Measurements from ENCODE around the gene USP14. TPM values are rescaled to one million over a fixed set of nuclear protein-coding genes. Genes with fewer than 3 reads are reported as not detected.

The USP14 gene
- total RNA-seq, 1 donor from 2014 or later = 92.4 TPM

DNA sequence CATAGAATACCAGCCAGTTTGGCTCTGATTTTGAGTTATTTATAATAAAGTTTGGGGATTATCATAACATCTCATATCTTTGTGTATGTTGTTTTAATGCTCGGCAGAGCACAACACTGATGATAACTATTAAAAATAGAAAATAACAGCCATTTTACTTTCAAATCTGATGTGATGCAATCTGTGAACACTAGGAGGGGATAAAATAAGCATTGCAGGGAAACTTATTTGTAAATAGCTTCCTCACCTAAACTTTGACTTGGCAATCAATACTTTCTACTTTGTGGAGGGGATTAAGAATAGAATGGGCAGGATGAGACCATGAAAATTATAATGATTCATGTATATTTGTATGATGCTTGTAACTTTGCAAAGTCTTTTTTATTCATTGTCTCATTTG, 54.4 kb downstream of the USP14 start:
- TF ChIP-seq, protein P1, sequence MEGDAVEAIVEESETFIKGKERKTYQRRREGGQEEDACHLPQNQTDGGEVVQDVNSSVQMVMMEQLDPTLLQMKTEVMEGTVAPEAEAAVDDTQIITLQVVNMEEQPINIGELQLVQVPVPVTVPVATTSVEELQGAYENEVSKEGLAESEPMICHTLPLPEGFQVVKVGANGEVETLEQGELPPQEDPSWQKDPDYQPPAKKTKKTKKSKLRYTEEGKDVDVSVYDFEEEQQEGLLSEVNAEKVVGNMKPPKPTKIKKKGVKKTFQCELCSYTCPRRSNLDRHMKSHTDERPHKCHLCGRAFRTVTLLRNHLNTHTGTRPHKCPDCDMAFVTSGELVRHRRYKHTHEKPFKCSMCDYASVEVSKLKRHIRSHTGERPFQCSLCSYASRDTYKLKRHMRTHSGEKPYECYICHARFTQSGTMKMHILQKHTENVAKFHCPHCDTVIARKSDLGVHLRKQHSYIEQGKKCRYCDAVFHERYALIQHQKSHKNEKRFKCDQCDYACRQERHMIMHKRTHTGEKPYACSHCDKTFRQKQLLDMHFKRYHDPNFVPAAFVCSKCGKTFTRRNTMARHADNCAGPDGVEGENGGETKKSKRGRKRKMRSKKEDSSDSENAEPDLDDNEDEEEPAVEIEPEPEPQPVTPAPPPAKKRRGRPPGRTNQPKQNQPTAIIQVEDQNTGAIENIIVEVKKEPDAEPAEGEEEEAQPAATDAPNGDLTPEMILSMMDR (IDR thresholded peaks at IDR 0.05; ENCODE audit: partially characterized antibody, unreplicated experiment) = no peak
- Mint-ChIP-seq H3K36me3 (ENCODE audit: unreplicated experiment) (peaks cover 6% of the 10 kb centered on the region), H3K9me3 (ENCODE audit: unreplicated experiment) (peaks cover 4% of the 10 kb centered on the region), H3K27me3 (ENCODE audit: unreplicated experiment) (no peaks in the 10 kb centered on the region), H3K27ac (ENCODE audit: unreplicated experiment) (no peak overlapping the region), H3K4me1 (ENCODE audit: low read depth, unreplicated experiment) (no peaks in the 10 kb centered on the region), H3K4me3 (ENCODE audit: unreplicated experiment) (no peak overlapping the region)
- DNase-seq = no peak

DNA sequence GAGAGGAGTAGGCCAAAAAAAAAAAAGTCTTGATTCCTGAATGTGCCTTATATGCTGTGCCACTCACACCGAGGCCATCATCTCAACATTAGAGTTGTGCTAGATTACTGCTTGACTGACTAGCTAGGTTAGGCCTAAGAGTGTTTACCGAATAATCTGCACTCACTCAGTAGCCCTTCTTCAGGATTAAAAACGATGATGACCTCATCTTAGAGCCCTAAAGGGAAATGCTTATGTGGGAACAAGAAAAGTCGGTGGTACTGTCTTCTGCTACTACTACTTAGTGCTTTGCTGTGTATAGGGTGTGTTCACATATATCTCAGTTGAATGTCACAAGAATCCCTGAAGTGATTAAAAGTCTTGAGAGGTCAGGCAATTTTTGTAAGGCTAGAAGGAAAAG, 55.1 kb downstream of the USP14 start:
- peaks cover 12% of the 10 kb centered on the region for H3K36me3 Mint-ChIP-seq (ENCODE audit: unreplicated experiment)
- TF ChIP-seq, protein P1 (IDR thresholded peaks at IDR 0.05; ENCODE audit: partially characterized antibody, unreplicated experiment) = no peak
- no peak for DNase-seq
- peaks cover 7% of the 10 kb centered on the region for H3K9me3 Mint-ChIP-seq (ENCODE audit: unreplicated experiment)
- H3K4me1 Mint-ChIP-seq (ENCODE audit: low read depth, unreplicated experiment) = no peaks in the 10 kb centered on the region
- no peak overlapping the region for H3K4me3 Mint-ChIP-seq (ENCODE audit: unreplicated experiment)
- H3K27me3 Mint-ChIP-seq (ENCODE audit: unreplicated experiment) = no peaks in the 10 kb centered on the region
- no peak overlapping the region for H3K27ac Mint-ChIP-seq (ENCODE audit: unreplicated experiment)

DNA sequence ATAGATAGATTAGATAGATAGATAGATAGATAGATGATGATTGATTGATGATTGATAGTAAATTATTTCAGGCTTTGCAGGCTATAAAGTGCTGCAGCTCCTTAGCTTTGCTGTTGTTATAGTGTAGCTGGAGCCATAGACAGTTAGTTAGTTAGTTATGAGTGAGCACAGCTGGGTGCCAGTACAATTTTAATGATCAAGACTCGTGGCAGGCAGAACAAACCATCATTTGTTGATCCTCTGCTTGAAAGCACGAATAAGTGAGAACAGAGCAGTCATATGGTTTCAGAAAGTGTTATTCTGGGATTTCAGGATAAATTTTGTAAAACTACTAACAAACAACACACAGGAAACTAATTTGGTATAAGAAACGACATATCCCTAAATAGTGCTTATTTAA, 55.6 kb downstream of the USP14 start:
- Mint-ChIP-seq H3K27me3 (ENCODE audit: unreplicated experiment) (no peaks in the 10 kb centered on the region), H3K4me3 (ENCODE audit: unreplicated experiment) (no peak overlapping the region), H3K27ac (ENCODE audit: unreplicated experiment) (no peak overlapping the region), H3K36me3 (ENCODE audit: unreplicated experiment) (peaks cover 14% of the 10 kb centered on the region), H3K9me3 (ENCODE audit: unreplicated experiment) (peaks cover 8% of the 10 kb centered on the region), H3K4me1 (ENCODE audit: low read depth, unreplicated experiment) (no peaks in the 10 kb centered on the region)
- TF ChIP-seq, protein P1 (IDR thresholded peaks at IDR 0.05; ENCODE audit: partially characterized antibody, unreplicated experiment) = no peak
- no peak for DNase-seq

DNA sequence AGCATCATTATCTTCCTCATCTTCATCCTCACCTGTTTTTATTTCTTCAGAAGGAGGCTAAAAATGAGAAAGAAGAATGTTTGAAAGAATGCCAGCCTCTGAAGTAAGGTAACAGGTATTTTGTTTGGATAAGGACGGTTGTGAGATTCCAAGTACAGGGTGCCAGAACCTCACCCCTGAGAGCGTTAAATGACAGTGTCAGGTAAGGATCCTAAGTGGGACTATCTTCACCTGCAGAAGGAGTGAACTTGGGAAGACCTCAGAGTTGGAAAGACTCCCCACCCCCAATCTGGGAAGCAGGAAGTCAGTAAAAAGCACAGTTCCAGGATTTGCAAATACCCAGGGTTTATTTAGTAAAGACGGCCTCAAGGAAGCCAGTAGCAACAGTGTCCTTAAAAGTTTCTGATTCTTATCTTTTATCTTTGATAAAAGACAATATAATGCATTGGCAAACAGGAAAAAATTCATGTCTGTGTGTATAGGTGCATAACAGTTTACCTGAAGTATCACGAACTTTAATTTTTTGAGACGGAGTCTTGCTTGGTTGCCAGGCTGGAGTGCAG, 57.2 kb downstream of the USP14 start:
- no peaks in the 10 kb centered on the region for H3K27me3 Mint-ChIP-seq (ENCODE audit: unreplicated experiment)
- no peaks in the 10 kb centered on the region for H3K4me1 Mint-ChIP-seq (ENCODE audit: low read depth, unreplicated experiment)
- H3K27ac Mint-ChIP-seq (ENCODE audit: unreplicated experiment) = no peak overlapping the region
- peaks cover 8% of the 10 kb centered on the region for H3K9me3 Mint-ChIP-seq (ENCODE audit: unreplicated experiment)
- peaks cover 14% of the 10 kb centered on the region for H3K36me3 Mint-ChIP-seq (ENCODE audit: unreplicated experiment)
- no peak for DNase-seq
- TF ChIP-seq, protein P1 (IDR thresholded peaks at IDR 0.05; ENCODE audit: partially characterized antibody, unreplicated experiment) = no peak
- no peak overlapping the region for H3K4me3 Mint-ChIP-seq (ENCODE audit: unreplicated experiment)

DNA sequence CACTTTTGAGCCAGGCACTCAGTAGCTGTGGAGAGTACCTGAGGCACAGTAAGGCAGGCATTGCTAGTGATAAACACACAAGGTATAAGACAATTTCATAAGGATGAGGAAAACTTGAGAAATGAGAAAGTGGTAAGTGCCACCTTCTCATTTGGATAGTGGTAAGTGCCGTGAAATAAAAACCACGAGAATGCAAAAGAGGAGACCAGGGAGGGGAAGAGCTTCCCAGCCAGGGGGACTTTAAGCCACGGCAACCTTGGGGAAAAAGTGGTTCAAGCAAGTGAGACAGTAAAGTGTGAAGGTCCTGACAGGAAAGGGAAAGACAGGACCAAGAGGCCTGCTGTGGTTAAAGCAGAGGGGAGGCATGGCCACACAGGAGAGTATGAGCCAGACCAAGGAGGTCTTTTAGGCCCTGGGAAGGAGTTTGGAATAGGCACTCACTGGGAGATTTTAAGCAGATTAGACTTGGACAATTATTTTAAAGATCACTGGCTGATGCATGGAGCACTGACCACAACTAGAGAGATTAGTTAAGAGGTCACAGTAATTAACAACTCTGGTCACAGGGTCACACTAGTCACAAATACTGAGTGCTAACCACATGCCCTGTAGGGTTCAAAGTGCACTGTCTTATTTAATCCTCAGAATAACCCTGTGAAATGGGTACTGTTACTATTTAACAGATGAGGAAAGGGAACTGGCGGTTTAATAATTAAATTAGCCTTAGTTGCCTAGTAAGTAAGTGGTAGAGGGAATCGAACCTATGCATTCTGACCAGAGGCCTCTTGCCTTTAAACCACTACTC, 59.4 kb downstream of the USP14 start:
- Mint-ChIP-seq H3K4me1 (ENCODE audit: low read depth, unreplicated experiment) (no peaks in the 10 kb centered on the region), H3K4me3 (ENCODE audit: unreplicated experiment) (no peak overlapping the region), H3K9me3 (ENCODE audit: unreplicated experiment) (peaks cover 8% of the 10 kb centered on the region), H3K27me3 (ENCODE audit: unreplicated experiment) (no peaks in the 10 kb centered on the region), H3K27ac (ENCODE audit: unreplicated experiment) (no peak overlapping the region), H3K36me3 (ENCODE audit: unreplicated experiment) (peaks cover 14% of the 10 kb centered on the region)
- DNase-seq = no peak
- TF ChIP-seq, protein P1 (IDR thresholded peaks at IDR 0.05; ENCODE audit: partially characterized antibody, unreplicated experiment) = no peak
